RWPE2 (cell line): ENCODE data around the gene GON4L.
"Not testable (repeated sequence)": the region's sequence is repeated elsewhere in the genome, so short reads cannot be mapped to it uniquely, and the experiment has no call there.

ENCODE experiments used
- ATAC-seq: fragments of 200-7000 bp; cut with Tn5 transposase; 3 replicates; pipeline ENCODE4 v1.9.1; 2021; ENCODE audit warnings: low read depth
- DNase-seq: peaks from one replicate; pipeline ENCODE4 v3.0.0-alpha.2; 2020; ENCODE audit warnings: low spot score
- H3K27ac ChIP-seq: fragments of 450-650 bp; 2 replicates; pipeline ENCODE4 v1.5.1; 2017; ENCODE audit warnings: mild to moderate bottlenecking; ENCODE audit not compliant: poor library complexity, severe bottlenecking
- H3K27me3 ChIP-seq: fragments of 250-450 bp; sonication (Bioruptor Pico); 2 replicates; pipeline ENCODE4 v1.5.1; 2021; ENCODE audit warnings: mild to moderate bottlenecking, moderate library complexity; ENCODE audit not compliant: insufficient read depth, poor library complexity, severe bottlenecking
- H3K36me3 ChIP-seq: fragments of 250-450 bp; sonication (Bioruptor Pico); 2 replicates; pipeline ENCODE4 v1.5.1; 2020; ENCODE audit warnings: low read depth, mild to moderate bottlenecking, moderate library complexity
- H3K4me1 ChIP-seq: fragments of 250-450 bp; sonication (Bioruptor Pico); 2 replicates; pipeline ENCODE4 v1.5.1; 2021; ENCODE audit warnings: mild to moderate bottlenecking, moderate library complexity; ENCODE audit not compliant: insufficient read depth, poor library complexity, severe bottlenecking
- H3K4me3 ChIP-seq: fragments of 250-450 bp; sonication (Bioruptor Pico); 2 replicates; pipeline ENCODE4 v1.5.1; 2021; ENCODE audit warnings: mild to moderate bottlenecking, moderate library complexity; ENCODE audit not compliant: severe bottlenecking
- H3K9me3 ChIP-seq: fragments of 250-450 bp; sonication (Bioruptor Pico); 2 replicates; pipeline ENCODE4 v1.5.1; 2021; ENCODE audit warnings: mild to moderate bottlenecking, moderate library complexity; ENCODE audit not compliant: severe bottlenecking
- TF ChIP-seq, protein P1 (sequence below): fragments of 450-650 bp; IDR thresholded peaks from one replicate; pipeline ENCODE4 v1.5.1; 2017; ENCODE audit warnings: mild to moderate bottlenecking, moderate library complexity; ENCODE audit not compliant: poor library complexity, severe bottlenecking

Gene GON4L

DNA sequence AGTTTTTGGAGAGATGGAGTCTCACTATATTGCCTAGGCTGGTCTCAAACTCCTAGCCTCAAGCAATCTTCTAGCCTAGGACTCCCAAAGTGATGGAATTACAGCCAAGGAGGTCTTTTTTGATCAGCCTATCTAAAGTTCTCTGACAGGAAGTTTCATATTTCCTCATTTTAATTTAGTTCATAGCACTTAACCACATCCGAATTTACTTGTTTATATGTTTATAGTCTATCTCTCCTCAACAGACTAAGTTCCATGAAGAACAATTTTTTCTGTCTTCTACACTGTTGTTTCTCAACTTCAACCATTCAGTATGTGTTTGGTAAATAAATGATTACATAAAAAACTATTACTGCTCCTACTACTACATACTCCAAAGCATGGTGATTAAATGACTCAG lies 47.9 kb downstream of the GON4L start:
- Histone ChIP-seq H3K4me3 (no peak overlapping the region), H3K9me3 (no peaks in the 10 kb centered on the region), H3K27ac (no peak overlapping the region), H3K36me3 (peaks cover 42% of the 10 kb centered on the region), H3K4me1 (no peaks in the 10 kb centered on the region), H3K27me3 (no peaks in the 10 kb centered on the region)
- DNase-seq (no peak), ATAC-seq (no peak)
- TF ChIP-seq, protein P1, sequence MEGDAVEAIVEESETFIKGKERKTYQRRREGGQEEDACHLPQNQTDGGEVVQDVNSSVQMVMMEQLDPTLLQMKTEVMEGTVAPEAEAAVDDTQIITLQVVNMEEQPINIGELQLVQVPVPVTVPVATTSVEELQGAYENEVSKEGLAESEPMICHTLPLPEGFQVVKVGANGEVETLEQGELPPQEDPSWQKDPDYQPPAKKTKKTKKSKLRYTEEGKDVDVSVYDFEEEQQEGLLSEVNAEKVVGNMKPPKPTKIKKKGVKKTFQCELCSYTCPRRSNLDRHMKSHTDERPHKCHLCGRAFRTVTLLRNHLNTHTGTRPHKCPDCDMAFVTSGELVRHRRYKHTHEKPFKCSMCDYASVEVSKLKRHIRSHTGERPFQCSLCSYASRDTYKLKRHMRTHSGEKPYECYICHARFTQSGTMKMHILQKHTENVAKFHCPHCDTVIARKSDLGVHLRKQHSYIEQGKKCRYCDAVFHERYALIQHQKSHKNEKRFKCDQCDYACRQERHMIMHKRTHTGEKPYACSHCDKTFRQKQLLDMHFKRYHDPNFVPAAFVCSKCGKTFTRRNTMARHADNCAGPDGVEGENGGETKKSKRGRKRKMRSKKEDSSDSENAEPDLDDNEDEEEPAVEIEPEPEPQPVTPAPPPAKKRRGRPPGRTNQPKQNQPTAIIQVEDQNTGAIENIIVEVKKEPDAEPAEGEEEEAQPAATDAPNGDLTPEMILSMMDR, result no peak

DNA sequence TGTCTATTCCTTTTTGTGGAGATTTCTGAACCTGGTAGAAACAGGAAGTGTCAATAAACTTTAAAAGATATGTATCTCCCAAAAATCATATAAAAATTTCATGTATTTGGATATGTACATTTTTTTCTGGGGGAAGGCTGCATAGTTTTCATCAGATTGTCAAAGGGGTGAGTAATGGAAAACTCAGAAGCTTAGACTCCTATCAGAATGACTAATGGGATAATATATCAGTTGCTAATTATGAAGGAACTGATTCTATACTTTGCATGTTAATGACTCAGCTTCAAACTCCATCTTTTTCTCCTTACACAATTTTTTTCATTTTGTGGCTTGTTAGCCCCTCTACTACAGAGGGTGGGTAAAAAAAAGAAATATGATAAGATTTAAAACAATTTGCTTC lies 55.9 kb downstream of the GON4L start:
- H3K4me1 ChIP-seq, result no peaks in the 10 kb centered on the region
- no peak overlapping the region for H3K4me3 ChIP-seq
- H3K27me3 ChIP-seq, result no peaks in the 10 kb centered on the region
- H3K9me3 ChIP-seq, result no peaks in the 10 kb centered on the region
- DNase-seq (no peak), ATAC-seq (peak; percentile 70; the same call in 2 of the 3 replicates)
- peak overlapping the region; percentile 16 for H3K27ac ChIP-seq
- TF ChIP-seq, protein P1, result no peak
- H3K36me3 ChIP-seq, result peaks cover 62% of the 10 kb centered on the region

DNA sequence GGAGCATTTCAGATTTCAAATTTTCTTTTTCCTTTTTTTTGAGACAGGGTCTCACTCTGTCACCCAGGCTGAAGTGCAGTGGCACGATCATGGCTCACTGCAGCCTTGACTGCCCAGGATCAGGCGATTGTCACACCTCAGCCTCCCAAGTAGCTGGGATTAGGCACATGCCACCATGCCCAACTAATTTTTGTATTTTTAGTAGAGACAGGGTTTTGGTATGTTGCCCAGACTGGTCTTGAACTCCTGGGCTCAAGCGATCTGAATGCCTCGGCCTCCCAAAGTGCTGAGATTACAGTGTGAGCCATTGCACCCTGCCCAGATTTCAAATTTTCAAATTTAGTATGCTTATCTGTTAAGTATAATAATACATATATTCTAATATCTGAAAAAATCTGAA lies 61.4 kb downstream of the GON4L start:
- not testable (repeated sequence) for H3K9me3 ChIP-seq, H3K27me3 ChIP-seq, ATAC-seq, DNase-seq, H3K4me3 ChIP-seq, H3K4me1 ChIP-seq, H3K27ac ChIP-seq
- peaks cover 59% of the 10 kb centered on the region for H3K36me3 ChIP-seq

DNA sequence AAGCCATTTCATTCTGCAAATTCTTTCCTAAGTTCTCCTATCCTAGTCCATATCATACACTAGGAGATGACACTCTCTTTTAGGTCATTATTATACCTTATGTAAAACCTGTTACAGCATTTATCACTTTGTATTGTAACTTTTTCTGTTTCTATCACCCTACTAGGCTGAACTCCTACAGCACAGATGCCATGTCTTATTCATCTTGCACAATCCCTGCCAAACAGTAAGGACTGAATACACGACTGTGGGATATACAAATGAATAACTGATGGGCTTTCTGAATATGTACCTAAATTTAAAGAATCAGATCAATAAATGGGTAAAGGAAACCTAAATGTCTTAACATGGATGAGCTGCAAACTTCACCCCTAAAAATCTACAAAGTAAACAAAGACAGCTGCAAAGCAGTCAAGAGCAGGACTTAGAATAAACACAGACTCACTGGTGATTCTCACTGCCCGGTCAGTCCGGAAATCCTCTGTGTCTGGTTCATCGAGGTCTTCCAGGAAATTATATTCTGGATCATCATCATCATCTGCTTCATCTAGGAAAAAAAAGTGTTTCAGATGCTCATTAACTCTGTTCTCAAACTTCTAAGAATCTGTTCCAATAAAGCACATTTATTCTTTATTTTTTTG lies 62.3 kb downstream of the GON4L start:
- Histone ChIP-seq H3K36me3 (peaks cover 50% of the 10 kb centered on the region), H3K27ac (no peak overlapping the region)
- TF ChIP-seq, protein P1, result no peak

DNA sequence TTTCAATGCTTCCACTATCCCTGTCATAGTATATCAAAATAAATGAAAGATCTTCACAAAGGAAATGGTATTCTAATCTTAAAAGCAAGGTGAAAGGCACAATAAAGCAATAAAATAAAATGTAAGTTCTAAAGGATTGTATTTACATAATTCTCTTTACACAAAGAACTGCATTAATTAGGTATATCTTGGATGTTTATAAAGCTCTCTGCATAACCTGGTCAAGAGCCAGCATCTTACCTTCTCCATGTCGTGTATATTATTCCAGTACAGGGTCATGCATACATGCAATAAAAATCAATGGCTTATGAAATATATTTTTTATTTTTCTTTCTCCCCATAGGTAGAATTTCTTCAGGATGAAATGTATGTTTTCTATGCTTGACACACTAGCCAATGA lies 63.8 kb downstream of the GON4L start:
- TF ChIP-seq, protein P1, result no peak
- Histone ChIP-seq H3K27ac (no peak overlapping the region), H3K9me3 (no peaks in the 10 kb centered on the region), H3K36me3 (peaks cover 43% of the 10 kb centered on the region), H3K4me1 (no peaks in the 10 kb centered on the region), H3K4me3 (no peak overlapping the region), H3K27me3 (no peaks in the 10 kb centered on the region)
- DNase-seq (no peak), ATAC-seq (no peak)

More for the DNA sequence above, 62.3 kb downstream of the GON4L start:
- H3K9me3 ChIP-seq, result no peaks in the 10 kb centered on the region
- DNase-seq (no peak), ATAC-seq (no peak)
- H3K27me3 ChIP-seq, result no peaks in the 10 kb centered on the region
- H3K4me1 ChIP-seq, result no peaks in the 10 kb centered on the region
- H3K4me3 ChIP-seq, result no peak overlapping the region
